BLaER1 (cell line): ENCODE measurements around the gene IGFL2.

Source experiments
- H3K27ac ChIP-seq: shearing (Covaris generic); formaldehyde crosslinking; 2 replicates; pipeline ENCODE4 v1.8.1; 2022
- H3K27me3 ChIP-seq: shearing (Covaris generic); formaldehyde crosslinking; 2 replicates; pipeline ENCODE4 v1.8.1; 2022
- H3K36me3 ChIP-seq: shearing (Covaris generic); formaldehyde crosslinking; 2 replicates; pipeline ENCODE4 v1.8.1; 2022
- H3K4me1 ChIP-seq: shearing (Covaris generic); formaldehyde crosslinking; 2 replicates; pipeline ENCODE4 v1.8.1; 2022
- H3K4me2 ChIP-seq: shearing (Covaris generic); formaldehyde crosslinking; 2 replicates; pipeline ENCODE4 v1.8.1; 2022
- H3K4me3 ChIP-seq: shearing (Covaris generic); formaldehyde crosslinking; 2 replicates; pipeline ENCODE4 v1.8.1; 2022
- H3K9ac ChIP-seq: shearing (Covaris generic); formaldehyde crosslinking; 2 replicates; pipeline ENCODE4 v1.8.1; 2022
- H3K9me3 ChIP-seq: shearing (Covaris generic); formaldehyde crosslinking; 2 replicates; pipeline ENCODE4 v1.8.1; 2022
- H4K20me1 ChIP-seq: shearing (Covaris generic); formaldehyde crosslinking; 2 replicates; pipeline ENCODE4 v1.8.1; 2022
- Cebpa-rat ChIP-seq: shearing (Covaris generic); IDR thresholded peaks from 2 replicates; pipeline ENCODE4 v1.8.1; 2022

The IGFL2 gene

DNA sequence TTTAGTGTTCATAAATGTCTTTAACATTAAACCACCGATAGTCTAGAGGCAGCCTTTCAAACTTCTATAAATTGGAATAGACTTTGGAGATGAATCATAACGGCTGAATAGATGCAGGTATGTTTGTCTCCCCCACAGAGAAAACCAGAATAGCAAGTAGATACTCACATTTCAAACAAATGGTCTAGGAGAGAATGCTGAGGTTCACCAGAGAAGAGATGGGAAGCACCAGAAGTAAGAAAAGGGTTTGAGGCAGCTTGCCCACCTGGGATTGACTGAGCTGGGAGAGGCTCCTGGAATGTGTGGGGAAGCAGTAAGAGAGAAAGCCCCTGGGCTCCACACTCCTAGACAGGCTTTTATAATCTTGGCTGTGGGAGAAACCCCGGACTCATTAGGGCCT, 29.9 kb upstream of the IGFL2 start:
- H3K27ac ChIP-seq, result no peak overlapping the region
- no peaks in the 10 kb centered on the region for H3K36me3 ChIP-seq

DNA sequence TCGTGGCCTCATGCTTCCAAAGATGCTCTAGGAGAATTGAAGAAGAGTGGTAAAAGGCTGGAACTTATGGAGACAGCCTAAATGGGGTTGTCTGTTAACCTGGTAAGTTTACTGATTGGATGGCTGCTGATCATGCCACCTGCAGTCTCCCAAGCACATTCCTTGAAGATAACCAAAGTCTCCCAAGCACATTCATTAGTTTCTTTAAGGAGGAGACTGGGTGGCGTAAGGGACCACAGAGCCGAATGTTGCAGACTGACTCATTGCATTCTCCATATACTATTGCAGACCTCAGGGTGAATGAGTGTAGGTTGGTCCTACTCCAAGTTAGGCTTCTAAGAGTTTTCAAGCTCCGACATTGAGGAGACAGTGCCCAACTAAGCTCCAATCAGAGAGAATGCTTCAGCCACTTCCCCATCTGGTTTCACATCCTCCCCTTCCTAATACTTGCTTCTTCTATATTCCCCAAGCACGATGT, 23.4 kb upstream of the IGFL2 start, which contains the start of gene IGFL3:
Gene IGFL3, minus strand, starts transcription at position 51 of the 478 bp plus-strand sequence. Its CDS starts 39 bp downstream, at position 12.
- Histone ChIP-seq H3K27me3 (no peaks in the 10 kb centered on the region), H3K4me3 (no peak within 1 kb of the TSS), H3K4me2 (no peak within 1 kb of the TSS), H3K9me3 (peaks cover 4% of the 10 kb centered on the region; the same call in 1 of the 2 replicates), H3K4me1 (no peaks in the 10 kb centered on the region), H4K20me1 (no peaks in the 10 kb centered on the region), H3K27ac (no peak within 1 kb of the TSS), H3K9ac (no peak within 1 kb of the TSS), H3K36me3 (no peaks in the 10 kb centered on the region)
- TF ChIP-seq Cebpa-rat, result no peak

More for the DNA sequence above, 29.9 kb upstream of the IGFL2 start:
- H3K4me1 ChIP-seq, result no peaks in the 10 kb centered on the region
- no peak for TF ChIP-seq Cebpa-rat
- H4K20me1 ChIP-seq, result no peaks in the 10 kb centered on the region
- H3K4me3 ChIP-seq, result no peak overlapping the region
- H3K27me3 ChIP-seq, result no peaks in the 10 kb centered on the region
- H3K4me2 ChIP-seq, result no peak overlapping the region
- H3K9ac ChIP-seq, result no peak overlapping the region
- peaks cover 4% of the 10 kb centered on the region; the same call in 1 of the 2 replicates for H3K9me3 ChIP-seq

GRCh38 chr19:46125447-46125846, 22.6 kb upstream of the IGFL2 start:
- no peak for TF ChIP-seq Cebpa-rat
- Histone ChIP-seq H3K4me1 (no peaks in the 10 kb centered on the region), H3K4me2 (no peak overlapping the region), H3K9ac (no peak overlapping the region), H3K27ac (no peak overlapping the region), H3K27me3 (no peaks in the 10 kb centered on the region), H3K9me3 (no peaks in the 10 kb centered on the region), H4K20me1 (no peaks in the 10 kb centered on the region), H3K4me3 (no peak overlapping the region), H3K36me3 (no peaks in the 10 kb centered on the region)

DNA sequence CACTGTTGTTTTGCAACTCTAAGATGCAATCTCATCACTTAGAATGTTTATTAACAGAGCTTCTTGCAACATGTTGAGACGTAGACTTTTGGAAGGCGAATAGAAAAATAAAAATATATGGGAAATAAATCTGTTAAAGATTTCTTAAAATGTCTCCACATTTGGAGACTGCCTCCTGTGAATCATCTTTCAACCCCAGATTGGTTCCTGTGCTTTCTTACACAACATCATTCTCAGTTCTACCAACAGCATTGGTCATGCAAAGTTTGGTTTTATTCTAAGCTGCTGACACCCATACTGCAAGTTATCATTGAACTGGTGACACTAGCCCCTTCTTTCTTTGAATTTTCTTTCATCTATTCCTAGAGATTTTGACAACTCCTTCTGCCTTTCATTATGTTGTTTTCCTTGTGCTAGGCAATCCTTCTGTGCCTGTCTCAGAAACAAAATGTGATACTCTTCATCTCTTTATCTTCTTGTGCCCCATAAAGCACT, 21.9 kb upstream of the IGFL2 start:
- no peak overlapping the region for H3K4me2 ChIP-seq
- no peaks in the 10 kb centered on the region for H3K9me3 ChIP-seq
- no peak overlapping the region for H3K27ac ChIP-seq
- H4K20me1 ChIP-seq, result no peaks in the 10 kb centered on the region
- no peaks in the 10 kb centered on the region for H3K27me3 ChIP-seq
- no peak for TF ChIP-seq Cebpa-rat
- H3K4me1 ChIP-seq, result no peaks in the 10 kb centered on the region
- no peak overlapping the region for H3K9ac ChIP-seq
- H3K4me3 ChIP-seq, result no peak overlapping the region
- no peaks in the 10 kb centered on the region for H3K36me3 ChIP-seq

- Histone ChIP-seq H3K9ac (no peak overlapping the region), H3K27ac (no peak overlapping the region), H3K27me3 (no peaks in the 10 kb centered on the region)
Measured at GRCh38 chr19:46131485-46132143, 16.4 kb upstream of the IGFL2 start.

DNA sequence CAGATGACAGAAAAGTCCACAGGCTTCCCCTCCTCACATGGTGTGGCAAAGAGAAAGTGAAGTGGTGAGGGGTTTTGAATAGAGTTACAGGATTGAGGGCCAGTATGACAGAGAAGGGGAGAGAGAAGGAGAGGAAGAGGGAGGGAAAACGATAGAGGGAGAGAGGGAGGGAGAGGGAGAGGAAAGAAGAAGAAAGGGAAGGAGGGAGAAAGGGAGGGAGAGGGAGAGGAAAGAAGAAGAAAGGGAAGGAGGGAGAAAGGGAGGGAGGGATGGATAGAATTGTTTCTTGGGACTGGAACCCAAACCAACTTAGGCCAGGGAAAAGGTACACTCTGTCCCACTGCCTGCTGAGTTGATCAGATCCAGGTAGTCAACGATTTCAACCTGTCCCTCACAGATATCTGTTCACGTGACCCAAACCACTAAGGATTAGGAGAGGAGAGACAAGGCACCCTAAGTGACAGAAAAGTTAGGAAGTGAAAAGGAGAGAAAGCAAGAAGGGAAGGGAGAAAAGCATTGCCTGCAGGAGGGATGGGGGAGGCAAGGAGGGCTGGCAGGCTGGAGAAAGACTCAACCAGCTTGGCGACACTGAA, 15.4 kb upstream of the IGFL2 start:
- no peak overlapping the region for H3K9ac ChIP-seq
- no peak overlapping the region for H3K4me2 ChIP-seq
- no peak overlapping the region for H3K4me3 ChIP-seq
- H4K20me1 ChIP-seq, result no peaks in the 10 kb centered on the region
- H3K36me3 ChIP-seq, result no peaks in the 10 kb centered on the region
- H3K27ac ChIP-seq, result no peak overlapping the region
- H3K27me3 ChIP-seq, result no peaks in the 10 kb centered on the region
- TF ChIP-seq Cebpa-rat, result no peak
- no peaks in the 10 kb centered on the region for H3K4me1 ChIP-seq
- H3K9me3 ChIP-seq, result no peaks in the 10 kb centered on the region

More at GRCh38 chr19:46131485-46132143, 16.4 kb upstream of the IGFL2 start:
- no peaks in the 10 kb centered on the region for H3K4me1 ChIP-seq
- H3K9me3 ChIP-seq, result no peaks in the 10 kb centered on the region
- no peaks in the 10 kb centered on the region for H3K36me3 ChIP-seq
- no peak overlapping the region for H3K4me3 ChIP-seq
- no peaks in the 10 kb centered on the region for H4K20me1 ChIP-seq
- no peak for TF ChIP-seq Cebpa-rat
- H3K4me2 ChIP-seq, result no peak overlapping the region

DNA sequence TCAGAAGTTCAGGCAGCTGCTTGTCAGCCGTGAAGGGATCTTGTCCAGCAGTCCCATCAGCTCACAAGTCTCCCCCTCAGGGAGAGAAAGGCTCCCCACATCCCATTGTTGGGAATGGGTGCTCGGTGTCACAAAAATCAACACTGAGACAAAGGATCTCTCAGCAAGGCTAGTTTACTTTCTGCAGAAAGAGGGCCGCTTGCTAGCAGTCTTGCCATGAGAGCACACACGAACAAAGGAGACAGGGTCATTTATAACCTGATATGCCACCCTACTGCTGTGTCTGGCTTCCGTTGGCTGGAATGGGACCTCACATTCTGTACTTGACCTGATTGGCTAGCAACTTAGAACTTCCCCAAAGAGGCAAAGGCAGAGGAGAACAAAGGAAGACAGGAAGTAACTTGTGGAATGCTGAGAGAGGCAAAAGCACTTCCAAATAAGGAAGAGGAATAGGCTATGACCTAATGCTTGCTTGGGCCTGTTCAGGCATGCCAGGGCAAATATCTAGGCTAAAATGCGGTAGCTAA, 14.9 kb upstream of the IGFL2 start:
- Histone ChIP-seq H4K20me1 (no peaks in the 10 kb centered on the region), H3K27ac (no peak overlapping the region), H3K36me3 (no peaks in the 10 kb centered on the region), H3K27me3 (no peaks in the 10 kb centered on the region), H3K4me1 (no peaks in the 10 kb centered on the region), H3K4me2 (no peak overlapping the region), H3K9ac (no peak overlapping the region), H3K9me3 (no peaks in the 10 kb centered on the region), H3K4me3 (no peak overlapping the region)
- TF ChIP-seq Cebpa-rat, result no peak

GRCh38 chr19:46133777-46134241, 14.2 kb upstream of the IGFL2 start:
- Histone ChIP-seq H3K4me3 (no peak overlapping the region), H3K36me3 (no peaks in the 10 kb centered on the region), H3K9me3 (no peaks in the 10 kb centered on the region), H3K4me2 (no peak overlapping the region), H4K20me1 (no peaks in the 10 kb centered on the region), H3K4me1 (no peaks in the 10 kb centered on the region), H3K9ac (no peak overlapping the region), H3K27me3 (no peaks in the 10 kb centered on the region), H3K27ac (no peak overlapping the region)
- TF ChIP-seq Cebpa-rat, result no peak

GRCh38 chr19:46134527-46134926, 13.5 kb upstream of the IGFL2 start:
- no peak for TF ChIP-seq Cebpa-rat
- Histone ChIP-seq H3K4me3 (no peak overlapping the region), H4K20me1 (no peaks in the 10 kb centered on the region), H3K4me1 (no peaks in the 10 kb centered on the region), H3K9ac (no peak overlapping the region), H3K9me3 (no peaks in the 10 kb centered on the region), H3K27me3 (no peaks in the 10 kb centered on the region), H3K27ac (no peak overlapping the region), H3K4me2 (no peak overlapping the region), H3K36me3 (no peaks in the 10 kb centered on the region)

DNA sequence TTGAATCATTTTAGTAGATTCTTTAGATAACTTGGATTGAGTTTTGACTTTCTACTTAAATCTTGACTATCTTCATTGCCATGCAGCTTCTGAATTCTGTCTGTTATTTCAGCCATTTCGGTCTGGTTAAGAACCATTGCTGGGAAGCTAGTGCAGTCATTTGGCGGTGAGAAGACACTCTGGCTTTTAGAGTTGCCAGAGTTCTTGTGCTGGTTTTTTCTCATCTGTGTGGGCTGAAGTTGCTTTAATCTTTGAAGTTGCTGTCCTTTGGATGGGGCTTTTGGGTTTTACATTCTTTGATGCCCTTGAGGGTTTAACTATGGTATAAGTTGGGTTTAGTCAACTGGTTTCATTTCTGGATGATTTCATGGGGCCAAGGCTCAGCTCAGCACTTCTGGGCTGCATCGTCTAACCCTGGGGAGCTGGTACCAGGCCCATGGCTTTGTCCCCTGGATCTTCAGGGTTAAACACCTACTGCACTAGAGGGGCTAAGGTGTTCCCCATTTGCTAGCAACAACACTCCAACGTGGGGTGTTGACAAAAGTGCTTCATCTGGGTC, 10.0 kb upstream of the IGFL2 start:
- H4K20me1 ChIP-seq, result no peaks in the 10 kb centered on the region
- no peak for TF ChIP-seq Cebpa-rat
- no peak overlapping the region for H3K9ac ChIP-seq

More for the DNA sequence above, 10.0 kb upstream of the IGFL2 start:
- no peaks in the 10 kb centered on the region for H3K36me3 ChIP-seq
- no peak overlapping the region for H3K4me2 ChIP-seq
- no peak overlapping the region for H3K27ac ChIP-seq
- no peaks in the 10 kb centered on the region for H3K4me1 ChIP-seq
- no peaks in the 10 kb centered on the region for H3K27me3 ChIP-seq
- no peak overlapping the region for H3K4me3 ChIP-seq
- no peaks in the 10 kb centered on the region for H3K9me3 ChIP-seq
